ENCODE data around the gene SLC1A7. TPM values are rescaled to one million over a fixed set of nuclear protein-coding genes. Genes with fewer than 3 reads are reported as not detected.

The SLC1A7 gene
- polyA plus RNA-seq, 2 of the 4 experiments (the other 2 are of a cell fraction) = 0.04 to 0.12 TPM

DNA sequence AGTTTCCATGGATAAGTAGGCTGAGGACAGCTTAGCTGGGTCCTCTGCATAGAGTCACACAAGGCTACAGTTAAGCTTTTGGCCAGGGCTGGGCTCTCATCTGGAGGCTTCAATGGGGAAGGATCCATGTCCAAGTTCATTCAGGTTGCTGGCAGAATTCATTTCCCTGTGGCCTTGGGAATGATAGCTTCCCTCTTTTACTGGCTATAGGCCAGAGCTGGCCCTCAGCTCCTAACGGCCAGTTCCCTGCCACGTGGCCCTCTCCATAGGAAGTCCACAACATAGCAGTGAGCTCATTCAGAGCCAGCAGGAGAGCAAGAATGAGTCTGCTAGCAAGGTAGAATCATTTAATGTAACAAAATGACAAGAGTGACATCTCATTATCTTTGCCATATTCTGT, 95.5 kb downstream of the SLC1A7 start:
- no peak for ATAC-seq

DNA sequence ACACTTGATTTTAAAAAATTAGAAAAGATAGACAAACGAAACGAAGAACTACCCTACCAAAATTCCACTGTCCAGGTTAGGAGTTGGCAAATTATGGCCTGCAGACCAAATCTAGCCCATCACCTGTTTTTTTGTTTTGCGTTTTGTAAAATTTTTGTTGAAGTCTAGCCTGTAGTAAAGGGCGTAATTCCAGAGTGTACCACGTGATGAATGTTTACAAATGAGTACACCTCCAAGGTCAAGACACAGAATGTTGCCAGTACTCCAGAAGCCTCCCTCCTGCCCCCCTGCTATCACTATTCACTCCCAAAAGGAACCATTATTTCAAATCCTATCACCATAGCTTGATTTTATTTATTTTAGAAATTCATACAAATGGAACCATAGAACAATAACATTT, 97.5 kb downstream of the SLC1A7 start:
- no peaks in the 10 kb centered on the region for H3K9me3 ChIP-seq

More for the DNA sequence above, 95.5 kb downstream of the SLC1A7 start:
- Histone ChIP-seq H3K4me1 (peaks cover 6% of the 10 kb centered on the region; the same call in 1 of the 3 replicates), H3K27ac (no peak overlapping the region), H3K4me2 (no peak overlapping the region), H3K9me3 (no peaks in the 10 kb centered on the region), H3K4me3 (no peak overlapping the region)
- CTCF ChIA-PET = interaction anchor here (0.7 kb wide), 1 partner anchor 140 kb away, joined by 3 read pairs; no protein-coding TSS in a partner anchor
- 56% methylated on average over 2 of the region's 2 CpGs for WGBS (ENCODE audit: missing lambda C conversion rate)
- no peak for DNase-seq (ENCODE audit: low read depth in 1 of 2, low spot score in 1 of 2)
- TF ChIP-seq FOSL2 (IDR thresholded peaks at IDR 0.05) (no peak), FOSL2 (CRISPR knock-in tag; IDR thresholded peaks at IDR 0.05) (no peak), HOXB13 (CRISPR knock-in tag; IDR thresholded peaks at IDR 0.05; ENCODE audit: low read depth) (no peak), RAD21 (conservative IDR thresholded peaks at IDR 0.05 in 1 of 2, IDR thresholded peaks at IDR 0.05 in 1 of 2) (no peak), ESRRA (IDR thresholded peaks at IDR 0.05; ENCODE audit: borderline replicate concordance, low read length) (no peak), HDAC2 (IDR thresholded peaks at IDR 0.05) (no peak), MAFK (IDR thresholded peaks at IDR 0.05; ENCODE audit: partially characterized antibody) (no peak), NPAS2 (CRISPR knock-in tag; IDR thresholded peaks at IDR 0.05; ENCODE audit: borderline replicate concordance) (no peak), ZNF302 (CRISPR knock-in tag; IDR thresholded peaks at IDR 0.05) (no peak), HOXA7 (CRISPR knock-in tag; IDR thresholded peaks at IDR 0.05) (no peak)
- POLR2A ChIA-PET = no interaction called here
- no peak for FAIRE-seq

GRCh38 chr1:53043271-53043670, 99.2 kb downstream of the SLC1A7 start:
- TF ChIP-seq HOXB5 (CRISPR knock-in tag; IDR thresholded peaks at IDR 0.05) (no peak), JUNB (IDR thresholded peaks at IDR 0.05) (no peak)
- H3K9me3 ChIP-seq = no peaks in the 10 kb centered on the region
- FAIRE-seq (no peak), ATAC-seq (no peak), DNase-seq (ENCODE audit: low read depth in 1 of 2, low spot score in 1 of 2) (no peak)
- ChIA-PET CTCF (interaction anchor here (1.2 to 2.1 kb wide), 2 partner anchors 12 to 141 kb away, joined by 4 to 9 read pairs; no protein-coding TSS in a partner anchor), POLR2A (no interaction called here)
- no peak overlapping the region for H3K4me3 ChIP-seq
- H3K27ac ChIP-seq = no peak overlapping the region
- H3K4me2 ChIP-seq = no peak overlapping the region
- H3K4me1 ChIP-seq = peaks cover 6% of the 10 kb centered on the region; the same call in 1 of the 3 replicates

More for the DNA sequence above, 97.5 kb downstream of the SLC1A7 start:
- H3K27ac ChIP-seq = no peak overlapping the region
- no peak overlapping the region for H3K4me2 ChIP-seq
- TF ChIP-seq NPAS2 (CRISPR knock-in tag; IDR thresholded peaks at IDR 0.05; ENCODE audit: borderline replicate concordance) (no peak), JUN (IDR thresholded peaks at IDR 0.05) (no peak), PHF8 (IDR thresholded peaks at IDR 0.05; ENCODE audit: borderline replicate concordance, low read depth) (no peak), ZNF302 (CRISPR knock-in tag; IDR thresholded peaks at IDR 0.05) (no peak)
- DNase-seq (ENCODE audit: low read depth in 1 of 2, low spot score in 1 of 2) = no peak
- no peak for ATAC-seq
- WGBS (ENCODE audit: missing lambda C conversion rate) = 77% methylated on average over 5 of the region's 5 CpGs
- H3K4me3 ChIP-seq = no peak overlapping the region
- ChIA-PET POLR2A (no interaction called here), CTCF (interaction anchor here (2.1 kb wide), 1 partner anchor 10 kb away, joined by 9 read pairs; no protein-coding TSS in a partner anchor)
- FAIRE-seq = no peak
- H3K4me1 ChIP-seq = peaks cover 6% of the 10 kb centered on the region; the same call in 1 of the 3 replicates

DNA sequence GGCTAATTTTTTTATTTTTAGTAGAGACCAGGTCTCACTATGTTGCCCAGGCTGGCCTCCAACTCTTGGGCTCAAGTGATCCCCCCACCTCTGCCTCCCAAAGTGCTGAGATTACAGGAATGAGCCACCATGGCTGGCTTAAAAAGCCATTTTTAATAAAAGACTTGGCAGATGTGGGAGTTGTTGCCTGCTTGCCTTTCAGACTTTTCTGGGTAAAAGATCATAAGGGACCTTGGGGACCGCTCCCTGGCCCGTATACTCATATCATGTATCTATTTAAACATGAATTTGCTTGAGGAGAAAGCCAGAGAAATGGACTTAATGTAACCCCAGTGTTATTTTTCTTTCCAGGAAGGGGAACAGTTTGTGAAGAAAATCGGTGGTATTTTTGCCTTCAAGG, 103.9 kb downstream of the SLC1A7 start:
- H3K4me2 ChIP-seq = no peak overlapping the region
- TF ChIP-seq POLR2AphosphoS2 (conservative IDR thresholded peaks at IDR 0.05; ENCODE audit: low read length) = no peak
- TF ChIP-seq, protein P1, sequence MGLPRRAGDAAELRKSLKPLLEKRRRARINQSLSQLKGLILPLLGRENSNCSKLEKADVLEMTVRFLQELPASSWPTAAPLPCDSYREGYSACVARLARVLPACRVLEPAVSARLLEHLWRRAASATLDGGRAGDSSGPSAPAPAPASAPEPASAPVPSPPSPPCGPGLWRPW (IDR thresholded peaks at IDR 0.05) = no peak
- TF ChIP-seq JUNB (IDR thresholded peaks at IDR 0.05) = no peak
- TF ChIP-seq HEYL (CRISPR knock-in tag; IDR thresholded peaks at IDR 0.05) = no peak
- ChIA-PET CTCF (no interaction called here), POLR2A (no interaction called here)
- no peak overlapping the region for H3K27ac ChIP-seq
- ATAC-seq (no peak), FAIRE-seq (no peak), DNase-seq (ENCODE audit: low read depth in 1 of 2, low spot score in 1 of 2) (no peak)
- H3K4me1 ChIP-seq = no peaks in the 10 kb centered on the region
- 90% methylated on average over 3 of the region's 3 CpGs for WGBS (ENCODE audit: missing lambda C conversion rate)
- H3K9me3 ChIP-seq = no peaks in the 10 kb centered on the region
- H3K4me3 ChIP-seq = no peak overlapping the region

Small RNA genes within 50 kb of the gene (small RNA-seq; reads per million reads assigned to genes)
- gene HIGD1AP11 = 0 reads per million in 6 experiments

Other genes starting within 250 kb of the SLC1A7 start
- gene ECHDC2, start 220.9 kb downstream of the SLC1A7 start, polyA plus RNA-seq (2011; rRNA removed) = 30.6 and 39.6 TPM in 2 replicates
- gene ECHDC2, start 220.9 kb downstream of the SLC1A7 start, polyA plus RNA-seq (2017; fragmentation: RNase III; extraction: RNeasy Plus Mini Kit Qiagen cat#74134 plus additional on column Dnase treatment) = 17.5 to 21.4 TPM (median 17.7 TPM) in 3 replicates
- 74.7 and 124 TPM in 2 replicates for gene SCP2, start 215.4 kb downstream of the SLC1A7 start, polyA plus RNA-seq (2011; rRNA removed)
- 73.8 to 89.3 TPM (median 79.0 TPM) in 3 replicates for gene SCP2, start 215.4 kb downstream of the SLC1A7 start, polyA plus RNA-seq (2017; fragmentation: RNase III; extraction: RNeasy Plus Mini Kit Qiagen cat#74134 plus additional on column Dnase treatment)
- 0.05 and 0.15 TPM in 2 replicates for gene PODN, start 80.4 kb downstream of the SLC1A7 start, polyA plus RNA-seq (2011; rRNA removed)
- gene PODN, start 80.4 kb downstream of the SLC1A7 start, polyA plus RNA-seq (2017; fragmentation: RNase III; extraction: RNeasy Plus Mini Kit Qiagen cat#74134 plus additional on column Dnase treatment) = not detected in 3 replicates
- 8.4 and 10.0 TPM in 2 replicates for gene CPT2, start 54.2 kb upstream of the SLC1A7 start, polyA plus RNA-seq (2011; rRNA removed)
- gene CPT2, start 54.2 kb upstream of the SLC1A7 start, polyA plus RNA-seq (2017; fragmentation: RNase III; extraction: RNeasy Plus Mini Kit Qiagen cat#74134 plus additional on column Dnase treatment) = 5.5 to 5.9 TPM (median 5.6 TPM) in 3 replicates
- 60.1 and 66.2 TPM in 2 replicates for gene CZIB, start 78.0 kb upstream of the SLC1A7 start, polyA plus RNA-seq (2011; rRNA removed)
- gene CZIB, start 78.0 kb upstream of the SLC1A7 start, polyA plus RNA-seq (2017; fragmentation: RNase III; extraction: RNeasy Plus Mini Kit Qiagen cat#74134 plus additional on column Dnase treatment) = 33.1 to 33.4 TPM (median 33.2 TPM) in 3 replicates
- gene MAGOH, start 95.9 kb upstream of the SLC1A7 start, polyA plus RNA-seq (2011; rRNA removed) = 33.3 and 80.2 TPM in 2 replicates
- gene MAGOH, start 95.9 kb upstream of the SLC1A7 start, polyA plus RNA-seq (2017; fragmentation: RNase III; extraction: RNeasy Plus Mini Kit Qiagen cat#74134 plus additional on column Dnase treatment) = 139 to 147 TPM (median 143 TPM) in 3 replicates
- 46.1 and 57.4 TPM in 2 replicates for gene LRP8, start 185.4 kb upstream of the SLC1A7 start, polyA plus RNA-seq (2011; rRNA removed)
- 25.8 to 32.6 TPM (median 26.4 TPM) in 3 replicates for gene LRP8, start 185.4 kb upstream of the SLC1A7 start, polyA plus RNA-seq (2017; fragmentation: RNase III; extraction: RNeasy Plus Mini Kit Qiagen cat#74134 plus additional on column Dnase treatment)

Measured in A549 (cell line).